PC-3 (cell line): ENCODE data around the gene R3HCC1L. TPM values are rescaled to one million over a fixed set of nuclear protein-coding genes. Genes with fewer than 3 reads are reported as not detected.

Source experiments
- ATAC-seq: fragments of 200-7000 bp; cut with Tn5 transposase; 2 replicates; pipeline ENCODE4 v1.9.1; 2020; ENCODE audit warnings: mild to moderate bottlenecking, moderate library complexity
- BruUV-seq: library from RNA; stranded (reverse); fragments of 400-500 nt; replicated peaks from 2 replicates; lab custom pipeline; 2021; lab: Mats Ljungman, UMichigan
- CTCF ChIA-PET: fragments of 300-600 bp; sonication (Branson Sonifier 250); formaldehyde crosslinking; loops from one replicate; lab custom pipeline; 2022; ENCODE audit warnings: antibody characterized with exemption; lab: Charles Lee
- POLR2A ChIA-PET: fragments of 300-600 bp; sonication (Branson Sonifier 250); formaldehyde crosslinking; loops from one replicate; lab custom pipeline; 2022; ENCODE audit warnings: antibody characterized with exemption; ENCODE audit not compliant: unreplicated experiment; lab: Charles Lee
- DNase-seq: peaks from one replicate; pipeline ENCODE4 v3.0.0-alpha.2; 2015
- H2AFZ ChIP-seq: fragments of 300-600 bp; sonication (generic); 2 replicates; pipeline ENCODE4 v1.6.0; 2016; ENCODE audit warnings: antibody characterized with exemption, low read length
- H3F3A ChIP-seq: fragments of 300-600 bp; sonication (generic); one replicate; pipeline ENCODE4 v1.6.0; 2017; ENCODE audit warnings: antibody characterized with exemption, low read length, control low read depth, mild to moderate bottlenecking; ENCODE audit not compliant: unreplicated experiment
- H3K27ac ChIP-seq: fragments of 300-600 bp; sonication (generic); 2 replicates; pipeline ENCODE4 v1.5.1; 2016; ENCODE audit warnings: mild to moderate bottlenecking, low read length
- H3K27me3 ChIP-seq: fragments of 300-600 bp; sonication (generic); 2 replicates; pipeline ENCODE4 v1.6.1; 2016; ENCODE audit warnings: low read length, mixed read lengths
- H3K36me3 ChIP-seq: fragments of 300-600 bp; sonication (generic); 2 replicates; pipeline ENCODE4 v1.6.1; 2016; ENCODE audit warnings: low read depth, mixed run types, low read length, mixed read lengths
- H3K4me1 ChIP-seq: fragments of 300-600 bp; sonication (generic); 2 replicates; pipeline ENCODE4 v1.5.1; 2016; ENCODE audit warnings: low read length; ENCODE audit not compliant: insufficient read depth
- H3K4me2 ChIP-seq: fragments of 300-600 bp; sonication (generic); 2 replicates; pipeline ENCODE4 v1.6.0; 2016; ENCODE audit warnings: low read length
- H3K4me3 ChIP-seq: fragments of 300-600 bp; sonication (generic); 2 replicates; pipeline ENCODE4 v1.5.1; 2016; ENCODE audit warnings: mild to moderate bottlenecking, low read length, mixed read lengths
- H3K79me2 ChIP-seq: fragments of 300-600 bp; sonication (generic); 2 replicates; pipeline ENCODE4 v1.6.1; 2017; ENCODE audit warnings: low read length, mixed read lengths
- H3K9ac ChIP-seq: fragments of 300-600 bp; sonication (generic); 2 replicates; pipeline ENCODE4 v1.6.0; 2016; ENCODE audit warnings: mild to moderate bottlenecking, low read length
- H3K9me2 ChIP-seq: fragments of 300-600 bp; sonication (generic); replicated peaks from 2 replicates; pipeline ENCODE4 v1.6.1; 2016; ENCODE audit warnings: mixed run types, low read length, mixed read lengths
- H3K9me3 ChIP-seq: fragments of 300-600 bp; sonication (generic); 2 replicates; pipeline ENCODE4 v1.6.1; 2016; ENCODE audit warnings: low read length, mixed read lengths
- H4K20me1 ChIP-seq: fragments of 300-600 bp; sonication (generic); 2 replicates; pipeline ENCODE4 v1.6.1; 2016; ENCODE audit warnings: low read length, mixed read lengths
- EZH2 ChIP-seq: fragments of 300-600 bp; sonication (generic); IDR thresholded peaks from one replicate; pipeline ENCODE4 v1.6.1; 2017; ENCODE audit warnings: antibody characterized with exemption, mild to moderate bottlenecking, low read length; ENCODE audit not compliant: unreplicated experiment
- EZH2phosphoT487 ChIP-seq: fragments of 300-600 bp; sonication (generic); IDR thresholded peaks from 2 replicates; pipeline ENCODE4 v1.6.1; 2018; ENCODE audit warnings: mild to moderate bottlenecking, antibody characterized with exemption, low read length, borderline replicate concordance
- intact Hi-C: fragments of 100-400 bp; cut with micrococcal nuclease; formaldehyde crosslinking; loops from 2 replicates; pipeline ENCODE4 v1.9.0; 2023
- total RNA-seq: library from RNA; depleted of rRNA; stranded (reverse); fragments of >200 nt; gene quantifications from 2 replicates; pipeline ENCODE4 v1.2.3, GENCODE V29; 2014
- TF ChIP-seq, protein P1 (sequence below): fragments of 300-600 bp; sonication (generic); conservative IDR thresholded peaks from 2 replicates; pipeline ENCODE4 v1.5.1; 2017; ENCODE audit warnings: antibody characterized with exemption, low read depth, mild to moderate bottlenecking, low read length

R3HCC1L gene
- total RNA-seq, 1 experiment from 2014 or later, result 15.3 TPM

GRCh38 chr10:98276311-98276710, 141.9 kb downstream of the R3HCC1L start:
- no peaks in the 10 kb centered on the region for H3K9me2 ChIP-seq
- H3K79me2 ChIP-seq, result no peaks in the 10 kb centered on the region
- 0 out of 2 replicates have a peak, but pooled peaks cover 4% of the 10 kb centered on the region for H3K27me3 ChIP-seq
- no peaks in the 10 kb centered on the region for H3K4me1 ChIP-seq
- H2AFZ ChIP-seq, result no peak overlapping the region
- H3K36me3 ChIP-seq, result no peaks in the 10 kb centered on the region
- H3K9me3 ChIP-seq, result no peaks in the 10 kb centered on the region
- H3K4me3 ChIP-seq, result no peak overlapping the region
- BruUV-seq, result no TSS peak
- H3K9ac ChIP-seq, result no peak overlapping the region
- no peaks in the 10 kb centered on the region for H3F3A ChIP-seq
- DNase-seq (no peak), ATAC-seq (no peak)
- POLR2A ChIA-PET, result no interaction called here
- H3K4me2 ChIP-seq, result no peak overlapping the region
- CTCF ChIA-PET, result no interaction called here
- intact Hi-C loops, result no loop called here
- TF ChIP-seq EZH2phosphoT487 (no peak), EZH2 (no peak)
- TF ChIP-seq, protein P1, sequence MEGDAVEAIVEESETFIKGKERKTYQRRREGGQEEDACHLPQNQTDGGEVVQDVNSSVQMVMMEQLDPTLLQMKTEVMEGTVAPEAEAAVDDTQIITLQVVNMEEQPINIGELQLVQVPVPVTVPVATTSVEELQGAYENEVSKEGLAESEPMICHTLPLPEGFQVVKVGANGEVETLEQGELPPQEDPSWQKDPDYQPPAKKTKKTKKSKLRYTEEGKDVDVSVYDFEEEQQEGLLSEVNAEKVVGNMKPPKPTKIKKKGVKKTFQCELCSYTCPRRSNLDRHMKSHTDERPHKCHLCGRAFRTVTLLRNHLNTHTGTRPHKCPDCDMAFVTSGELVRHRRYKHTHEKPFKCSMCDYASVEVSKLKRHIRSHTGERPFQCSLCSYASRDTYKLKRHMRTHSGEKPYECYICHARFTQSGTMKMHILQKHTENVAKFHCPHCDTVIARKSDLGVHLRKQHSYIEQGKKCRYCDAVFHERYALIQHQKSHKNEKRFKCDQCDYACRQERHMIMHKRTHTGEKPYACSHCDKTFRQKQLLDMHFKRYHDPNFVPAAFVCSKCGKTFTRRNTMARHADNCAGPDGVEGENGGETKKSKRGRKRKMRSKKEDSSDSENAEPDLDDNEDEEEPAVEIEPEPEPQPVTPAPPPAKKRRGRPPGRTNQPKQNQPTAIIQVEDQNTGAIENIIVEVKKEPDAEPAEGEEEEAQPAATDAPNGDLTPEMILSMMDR, result no peak
- H4K20me1 ChIP-seq, result no peaks in the 10 kb centered on the region
- H3K27ac ChIP-seq, result no peak overlapping the region

GRCh38 chr10:98285416-98285815, 151.0 kb downstream of the R3HCC1L start:
- Histone ChIP-seq H3K9me3 (no peaks in the 10 kb centered on the region), H3K36me3 (no peaks in the 10 kb centered on the region), H3K9ac (no peak overlapping the region), H3K9me2 (no peaks in the 10 kb centered on the region), H3K4me1 (no peaks in the 10 kb centered on the region), H4K20me1 (no peaks in the 10 kb centered on the region), H3K4me3 (no peak overlapping the region), H3K79me2 (no peaks in the 10 kb centered on the region), H3K27ac (no peak overlapping the region), H3K4me2 (no peak overlapping the region), H3K27me3 (0 out of 2 replicates have a peak, but pooled peaks cover 4% of the 10 kb centered on the region), H2AFZ (no peak overlapping the region), H3F3A (no peaks in the 10 kb centered on the region)
- ATAC-seq (no peak), DNase-seq (no peak)
- BruUV-seq, result no TSS peak
- ChIA-PET CTCF (no interaction called here), POLR2A (no interaction called here)
- intact Hi-C loops, result no loop called here
- TF ChIP-seq, protein P1, result no peak
- TF ChIP-seq EZH2phosphoT487, result no peak
- TF ChIP-seq EZH2, result no peak

DNA sequence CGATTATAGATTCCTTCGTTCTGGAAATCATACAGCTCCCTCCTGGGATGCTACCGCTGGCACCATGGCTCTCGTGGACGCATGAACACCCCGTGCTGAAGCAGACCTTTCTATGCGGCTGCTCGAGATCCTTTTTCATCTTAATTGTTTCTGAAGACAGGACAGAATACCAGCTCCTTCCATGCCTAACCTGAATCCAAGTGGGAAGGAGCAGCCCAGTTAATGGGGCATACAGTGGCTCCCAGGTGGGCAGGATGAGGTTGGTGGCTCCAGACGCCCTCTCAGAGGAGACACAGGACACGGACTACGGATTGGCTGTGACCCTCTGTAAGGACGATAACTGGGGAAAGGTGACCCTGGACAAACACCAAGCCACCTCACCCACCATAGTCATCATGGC, 152.0 kb downstream of the R3HCC1L start:
- Histone ChIP-seq H3K9me3 (no peaks in the 10 kb centered on the region), H3K4me1 (no peaks in the 10 kb centered on the region), H3K9ac (no peak overlapping the region), H3K27me3 (no peaks in the 10 kb centered on the region), H4K20me1 (no peaks in the 10 kb centered on the region), H3F3A (no peaks in the 10 kb centered on the region), H3K4me2 (no peak overlapping the region), H3K36me3 (no peaks in the 10 kb centered on the region), H3K9me2 (no peaks in the 10 kb centered on the region), H2AFZ (no peak overlapping the region), H3K4me3 (no peak overlapping the region), H3K27ac (no peak overlapping the region), H3K79me2 (no peaks in the 10 kb centered on the region)
- ATAC-seq (no peak), DNase-seq (no peak)
- BruUV-seq, result no TSS peak
- TF ChIP-seq, protein P1, result no peak
- TF ChIP-seq EZH2 (no peak), EZH2phosphoT487 (no peak)
- intact Hi-C loops, result no loop called here
- ChIA-PET CTCF (no interaction called here), POLR2A (no interaction called here)
